ENCODE measurements around the gene DHODH. TPM values are rescaled to one million over a fixed set of nuclear protein-coding genes. Genes with fewer than 3 reads are reported as not detected.

Gene DHODH
- total and polyA plus RNA-seq, 4 donors, result 3.0 to 5.0 (median 4.6) TPM

DNA sequence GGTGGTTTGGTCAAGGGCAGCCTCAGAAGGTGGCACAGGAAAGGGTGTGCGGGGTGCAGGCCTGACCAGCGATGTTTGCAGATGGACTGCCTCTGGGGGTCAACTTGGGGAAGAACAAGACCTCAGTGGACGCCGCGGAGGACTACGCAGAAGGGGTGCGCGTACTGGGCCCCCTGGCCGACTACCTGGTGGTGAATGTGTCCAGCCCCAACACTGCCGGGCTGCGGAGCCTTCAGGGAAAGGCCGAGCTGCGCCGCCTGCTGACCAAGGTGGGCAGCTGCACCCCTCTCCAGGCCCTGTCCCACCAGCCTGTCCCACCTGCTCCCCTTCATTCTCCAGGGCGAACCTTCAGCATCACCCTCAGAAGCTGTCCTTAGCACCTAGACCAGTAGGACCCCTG is 12.5 kb downstream of the DHODH start:
- Histone ChIP-seq H3K9me3 (ENCODE audit: control insufficient read depth, low read length) (no peaks in the 10 kb centered on the region), H3K4me3 (ENCODE audit: low read length in 2 of 2) (no peak overlapping the region), H3K36me3 (ENCODE audit: control insufficient read depth in 1 of 2, insufficient read depth in 2 of 2, low read length in 1 of 2) (peaks cover 0 to 4% of the 10 kb centered on the region in 2 donors), H3K4me1 (ENCODE audit: control insufficient read depth in 1 of 2, insufficient read depth in 2 of 2, low read length in 2 of 2) (no peaks in the 10 kb centered on the region), H3K27ac (ENCODE audit: low read depth in 1 of 2, low read length in 2 of 2) (no peak overlapping the region), H3K27me3 (ENCODE audit: control insufficient read depth in 1 of 2, insufficient read depth in 2 of 2, low read length in 1 of 2) (no peaks in the 10 kb centered on the region)
- intact Hi-C loops (cut with DNase I), result no loop called here
- WGBS, 2 donors, result 77 to 81% methylated on average over 13 to 15 of the region's 15 CpGs
- no peak for DNase-seq
- ATAC-seq (ENCODE audit: low FRiP score), result no peak

- peaks cover 0 to 2% of the 10 kb centered on the region in 2 donors for H3K36me3 ChIP-seq (ENCODE audit: control insufficient read depth in 1 of 2, insufficient read depth in 2 of 2, low read length in 1 of 2)
Measured at GRCh38 chr16:72022127-72022526, 13.6 kb downstream of the DHODH start.

DNA sequence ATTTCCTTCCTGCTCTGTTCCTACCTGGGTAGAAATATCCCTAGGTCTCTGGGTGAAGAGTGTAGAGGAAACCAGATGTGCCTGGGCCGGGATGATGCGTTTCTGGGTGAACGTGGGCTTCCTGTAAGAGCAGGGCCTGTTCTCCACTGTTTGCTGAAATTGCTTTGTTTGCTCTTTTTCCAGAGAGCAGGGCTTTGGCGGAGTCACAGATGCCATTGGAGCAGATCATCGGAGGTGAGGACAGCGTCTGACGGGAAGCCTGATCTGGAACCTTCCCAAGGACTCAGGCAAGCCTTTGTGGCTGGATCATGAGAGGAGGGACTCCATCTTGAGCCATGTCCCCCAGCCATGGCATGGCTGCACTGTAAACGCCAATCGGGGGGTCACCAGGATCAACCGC is 15.4 kb downstream of the DHODH start:
- no peak overlapping the region for H3K4me3 ChIP-seq (ENCODE audit: low read length in 2 of 2)
- no peaks in the 10 kb centered on the region for H3K9me3 ChIP-seq (ENCODE audit: control insufficient read depth, low read length)
- WGBS, 2 donors, result 82 to 88% methylated on average over 10 of the region's 10 CpGs
- H3K27ac ChIP-seq (ENCODE audit: low read depth in 1 of 2, low read length in 2 of 2), result no peak overlapping the region
- H3K27me3 ChIP-seq (ENCODE audit: control insufficient read depth in 1 of 2, insufficient read depth in 2 of 2, low read length in 1 of 2), result no peaks in the 10 kb centered on the region
- DNase-seq, result no peak
- intact Hi-C loops (cut with DNase I), result no loop called here
- H3K36me3 ChIP-seq (ENCODE audit: control insufficient read depth in 1 of 2, insufficient read depth in 2 of 2, low read length in 1 of 2), result peaks cover 0 to 3% of the 10 kb centered on the region in 2 donors
- no peak for ATAC-seq (ENCODE audit: low FRiP score)
- H3K4me1 ChIP-seq (ENCODE audit: control insufficient read depth in 1 of 2, insufficient read depth in 2 of 2, low read length in 2 of 2), result no peaks in the 10 kb centered on the region

More at GRCh38 chr16:72022127-72022526, 13.6 kb downstream of the DHODH start:
- Histone ChIP-seq H3K27ac (ENCODE audit: low read depth in 1 of 2, low read length in 2 of 2) (no peak overlapping the region), H3K9me3 (ENCODE audit: control insufficient read depth, low read length) (no peaks in the 10 kb centered on the region), H3K27me3 (ENCODE audit: control insufficient read depth in 1 of 2, insufficient read depth in 2 of 2, low read length in 1 of 2) (no peaks in the 10 kb centered on the region), H3K4me1 (ENCODE audit: control insufficient read depth in 1 of 2, insufficient read depth in 2 of 2, low read length in 2 of 2) (no peaks in the 10 kb centered on the region), H3K4me3 (ENCODE audit: low read length in 2 of 2) (no peak overlapping the region)
- DNase-seq (no peak), ATAC-seq (ENCODE audit: low FRiP score) (no peak)
- 91 to 93% methylated on average over 13 of the region's 13 CpGs for WGBS, 2 donors
- intact Hi-C loops (cut with DNase I), result no loop called here

GRCh38 chr16:72024862-72025382 is 16.4 kb downstream of the DHODH start:
- DNase-seq (no peak), ATAC-seq (ENCODE audit: low FRiP score) (no peak)
- Histone ChIP-seq H3K9me3 (ENCODE audit: control insufficient read depth, low read length) (no peaks in the 10 kb centered on the region), H3K4me1 (ENCODE audit: control insufficient read depth in 1 of 2, insufficient read depth in 2 of 2, low read length in 2 of 2) (no peaks in the 10 kb centered on the region), H3K27me3 (ENCODE audit: control insufficient read depth in 1 of 2, insufficient read depth in 2 of 2, low read length in 1 of 2) (no peaks in the 10 kb centered on the region), H3K36me3 (ENCODE audit: control insufficient read depth in 1 of 2, insufficient read depth in 2 of 2, low read length in 1 of 2) (peaks cover 0 to 3% of the 10 kb centered on the region in 2 donors), H3K27ac (ENCODE audit: low read depth in 1 of 2, low read length in 2 of 2) (no peak overlapping the region), H3K4me3 (ENCODE audit: low read length in 2 of 2) (no peak overlapping the region)
- intact Hi-C loops (cut with DNase I), result no loop called here
- 63 to 66% methylated on average over 6 of the region's 6 CpGs for WGBS, 2 donors

DNA sequence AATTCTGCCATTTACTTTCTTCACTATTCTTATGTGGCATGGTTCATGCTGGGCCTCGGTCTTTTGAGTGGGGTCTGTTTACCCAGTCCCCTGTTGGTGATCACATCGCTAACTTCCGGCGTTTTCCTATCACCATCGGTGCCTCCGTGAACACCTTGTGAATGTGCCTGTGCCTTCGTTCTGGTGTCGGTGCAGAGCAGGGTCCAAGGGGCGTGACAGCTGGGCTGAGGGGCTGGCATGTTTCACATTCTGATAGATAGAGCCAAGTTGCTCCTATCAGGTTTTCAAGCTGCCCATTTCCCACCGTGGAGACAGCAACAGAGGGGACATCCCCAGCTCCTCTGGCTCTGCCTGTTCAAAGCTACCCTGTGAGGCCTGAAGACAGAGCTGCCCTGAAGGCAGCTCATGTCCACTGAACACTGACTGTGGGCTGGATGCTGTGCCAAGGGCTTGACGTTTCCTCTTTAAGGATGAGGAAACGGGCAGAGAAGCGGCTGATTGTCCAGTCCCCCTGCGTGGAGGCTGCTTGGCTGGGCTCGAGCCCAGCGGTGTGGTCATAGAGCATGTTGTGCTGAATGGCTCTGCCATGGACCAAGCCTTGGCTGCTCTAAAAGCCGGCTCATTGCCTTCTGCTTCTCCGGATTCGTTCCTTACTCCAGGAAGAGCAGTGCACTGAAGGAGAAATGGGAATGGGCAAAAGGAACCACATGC is 17.0 kb downstream of the DHODH start:
- H3K27me3 ChIP-seq (ENCODE audit: control insufficient read depth in 1 of 2, insufficient read depth in 2 of 2, low read length in 1 of 2), result no peaks in the 10 kb centered on the region
- H3K9me3 ChIP-seq (ENCODE audit: control insufficient read depth, low read length), result no peaks in the 10 kb centered on the region
- H3K4me1 ChIP-seq (ENCODE audit: control insufficient read depth in 1 of 2, insufficient read depth in 2 of 2, low read length in 2 of 2), result no peaks in the 10 kb centered on the region
- WGBS, 2 donors, result 86 to 91% methylated on average over 19 of the region's 19 CpGs
- H3K4me3 ChIP-seq (ENCODE audit: low read length in 2 of 2), result no peak overlapping the region
- ATAC-seq (ENCODE audit: low FRiP score), result no peak
- intact Hi-C loops (cut with DNase I), result no loop called here
- DNase-seq, result no peak
- H3K36me3 ChIP-seq (ENCODE audit: control insufficient read depth in 1 of 2, insufficient read depth in 2 of 2, low read length in 1 of 2), result peaks cover 0 to 3% of the 10 kb centered on the region in 2 donors
- no peak overlapping the region for H3K27ac ChIP-seq (ENCODE audit: low read depth in 1 of 2, low read length in 2 of 2)

GRCh38 chr16:72027669-72028378 is 19.3 kb downstream of the DHODH start:
- H3K27ac ChIP-seq (ENCODE audit: low read depth in 1 of 2, low read length in 2 of 2), result no peak overlapping the region
- H3K36me3 ChIP-seq (ENCODE audit: control insufficient read depth in 1 of 2, insufficient read depth in 2 of 2, low read length in 1 of 2), result peaks cover 0 to 3% of the 10 kb centered on the region in 2 donors
- no peaks in the 10 kb centered on the region for H3K9me3 ChIP-seq (ENCODE audit: control insufficient read depth, low read length)
- H3K4me1 ChIP-seq (ENCODE audit: control insufficient read depth in 1 of 2, insufficient read depth in 2 of 2, low read length in 2 of 2), result no peaks in the 10 kb centered on the region
- no peak for ATAC-seq (ENCODE audit: low FRiP score)
- H3K27me3 ChIP-seq (ENCODE audit: control insufficient read depth in 1 of 2, insufficient read depth in 2 of 2, low read length in 1 of 2), result no peaks in the 10 kb centered on the region
- intact Hi-C loops (cut with DNase I), result no loop called here
- 91 to 93% methylated on average over 6 of the region's 6 CpGs for WGBS, 2 donors
- DNase-seq, result no peak
- no peak overlapping the region for H3K4me3 ChIP-seq (ENCODE audit: low read length in 2 of 2)

DNA sequence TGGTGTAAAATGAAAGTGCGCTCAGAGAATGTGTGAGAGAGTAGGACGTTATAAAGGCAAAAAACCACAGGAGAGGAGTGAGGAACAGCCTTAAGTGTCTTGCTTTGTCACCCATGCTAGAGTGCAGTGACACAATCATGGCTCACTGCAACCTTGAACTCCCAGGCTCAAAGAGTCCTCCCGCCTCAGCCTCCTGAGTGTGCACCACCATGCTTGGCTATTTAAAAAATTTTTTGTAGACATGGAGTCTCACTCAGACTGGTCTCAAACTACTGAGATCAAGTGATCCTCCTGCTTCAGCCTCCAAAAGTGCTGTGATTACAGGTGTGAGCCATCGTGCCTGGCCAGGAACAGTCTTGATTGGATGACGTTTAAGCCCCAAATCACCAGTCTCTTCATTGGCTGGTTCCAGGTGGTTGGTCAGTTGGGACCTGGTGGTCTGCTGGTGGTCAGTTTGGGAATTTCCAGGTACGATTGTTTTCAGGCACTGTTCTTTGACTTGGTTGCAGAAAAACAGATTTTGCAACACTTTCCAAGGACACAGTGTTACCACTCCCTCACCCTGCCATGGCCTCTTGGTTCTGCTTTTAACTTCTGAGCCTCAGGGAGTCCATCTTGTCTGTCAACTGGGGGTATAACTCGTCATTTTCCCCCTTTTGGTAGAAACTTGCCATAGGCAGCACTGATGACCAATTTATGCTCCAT is 21.2 kb downstream of the DHODH start:
- Histone ChIP-seq H3K4me1 (ENCODE audit: control insufficient read depth in 1 of 2, insufficient read depth in 2 of 2, low read length in 2 of 2) (no peaks in the 10 kb centered on the region), H3K27me3 (ENCODE audit: control insufficient read depth in 1 of 2, insufficient read depth in 2 of 2, low read length in 1 of 2) (no peaks in the 10 kb centered on the region), H3K4me3 (ENCODE audit: low read length in 2 of 2) (no peak overlapping the region), H3K9me3 (ENCODE audit: control insufficient read depth, low read length) (no peaks in the 10 kb centered on the region), H3K36me3 (ENCODE audit: control insufficient read depth in 1 of 2, insufficient read depth in 2 of 2, low read length in 1 of 2) (peaks cover 0 to 1% of the 10 kb centered on the region in 2 donors), H3K27ac (ENCODE audit: low read depth in 1 of 2, low read length in 2 of 2) (no peak overlapping the region)
- DNase-seq (no peak), ATAC-seq (ENCODE audit: low FRiP score) (no peak)
- WGBS, 2 donors, result 87 to 88% methylated on average over 7 of the region's 7 CpGs
- intact Hi-C loops (cut with DNase I), result no loop called here

GRCh38 chr16:72033437-72033836 is 24.9 kb downstream of the DHODH start:
- Histone ChIP-seq H3K9me3 (ENCODE audit: control insufficient read depth, low read length) (no peaks in the 10 kb centered on the region), H3K4me1 (ENCODE audit: control insufficient read depth in 1 of 2, insufficient read depth in 2 of 2, low read length in 2 of 2) (no peaks in the 10 kb centered on the region), H3K36me3 (ENCODE audit: control insufficient read depth in 1 of 2, insufficient read depth in 2 of 2, low read length in 1 of 2) (peaks cover 0 to 1% of the 10 kb centered on the region in 2 donors), H3K27me3 (ENCODE audit: control insufficient read depth in 1 of 2, insufficient read depth in 2 of 2, low read length in 1 of 2) (no peaks in the 10 kb centered on the region), H3K4me3 (ENCODE audit: low read length in 2 of 2) (no peak overlapping the region), H3K27ac (ENCODE audit: low read depth in 1 of 2, low read length in 2 of 2) (no peak overlapping the region)
- DNase-seq, result no peak
- intact Hi-C loops (cut with DNase I), result no loop called here
- WGBS, 2 donors, result 74 to 85% methylated on average over 4 of the region's 4 CpGs
- no peak for ATAC-seq (ENCODE audit: low FRiP score)

Measured in aorta (tissue), 5 donors.